Tibial artery (tissue), 4 donors: Measurements from ENCODE around the gene SPINT3.

Source experiments
- DNase-seq, 2 donors: peaks; one replicate each; pipeline ENCODE4 v3.0.0-alpha.2; 2019
- H3K27ac ChIP-seq, 2 donors: fragments of 200-600 bp; sonication (generic) in 1 of 2; 1 replicate in 1 of 2; 2 replicates in 1 of 2; pipeline ENCODE4 v1.5.1; 2018 to 2019; ENCODE audit warnings: mild to moderate bottlenecking in 1 of 2
- H3K27me3 ChIP-seq, 2 donors: fragments of 200-600 bp; sonication (generic) in 1 of 2; one replicate each; pipeline versions ENCODE4 v1.5.1 to v1.6.0; 2016 to 2019
- H3K36me3 ChIP-seq, 3 donors: fragments of 200-600 bp; sonication (generic) in 2 of 3; one replicate each; pipeline ENCODE4 v1.5.1; 2016 to 2019; ENCODE audit warnings: mild to moderate bottlenecking in 2 of 3
- H3K4me1 ChIP-seq, 4 donors: fragments of 200-600 bp; sonication (generic) in 2 of 4; 1 replicate in 3 of 4; 2 replicates in 1 of 4; pipeline ENCODE4 v1.5.1; 2016 to 2019
- H3K4me3 ChIP-seq, 2 donors: fragments of 200-600 bp; sonication (generic) in 1 of 2; 1 replicate in 1 of 2; 2 replicates in 1 of 2; pipeline ENCODE4 v1.5.1; 2018 to 2019; ENCODE audit warnings: mild to moderate bottlenecking in 2 of 2
- H3K9me3 ChIP-seq, 3 donors: fragments of 200-600 bp; sonication (generic) in 1 of 3; one replicate each; pipeline ENCODE4 v1.5.1; 2016 to 2019
- CTCF ChIP-seq, 2 experiments: fragments of 200-600 bp in 1 of 2; fragments of 450-650 bp in 1 of 2; IDR thresholded peaks; one replicate each; pipeline ENCODE4 v1.5.1; 2017 to 2019; ENCODE audit warnings: antibody characterized with exemption in 2 of 2, mild to moderate bottlenecking in 1 of 2, moderate library complexity in 1 of 2
- intact Hi-C: fragments of 100-400 bp; cut with DNase I; formaldehyde crosslinking; loops from one replicate; pipeline ENCODE4 v1.15.0; 2023; ENCODE audit warnings: low total_unique reads

The SPINT3 gene

GRCh38 chr20:45470937-45471336, 44.5 kb downstream of the SPINT3 start:
- Histone ChIP-seq H3K27me3 (peaks cover 0 to 17% of the 10 kb centered on the region in 2 donors), H3K36me3 (no peaks in the 10 kb centered on the region), H3K4me3 (peak overlapping the region; percentile 48 to 63), H3K4me1 (peaks cover 0 to 22% (median 17%) of the 10 kb centered on the region in 4 donors), H3K27ac (peak overlapping the region; percentile 56), H3K9me3 (no peaks in the 10 kb centered on the region)
- intact Hi-C loops, result no loop called here
- DNase-seq, result no peak
- TF ChIP-seq CTCF (IDR thresholded peaks at IDR 0.05), result peak in 1 of 2 experiments; percentile 24

GRCh38 chr20:45470262-45470931, 45.0 kb downstream of the SPINT3 start:
- Histone ChIP-seq H3K27ac (peak overlapping the region; percentile 56), H3K4me3 (peak overlapping the region; percentile 48 to 63), H3K27me3 (peaks cover 0 to 17% of the 10 kb centered on the region in 2 donors), H3K36me3 (no peaks in the 10 kb centered on the region), H3K9me3 (no peaks in the 10 kb centered on the region), H3K4me1 (peaks cover 0 to 22% (median 17%) of the 10 kb centered on the region in 4 donors)
- intact Hi-C loops, result no loop called here
- no peak for TF ChIP-seq CTCF (IDR thresholded peaks at IDR 0.05)
- DNase-seq, result peak in 1 of 2 donors; percentile 35

- Histone ChIP-seq H3K36me3 (no peaks in the 10 kb centered on the region), H3K9me3 (no peaks in the 10 kb centered on the region), H3K4me3 (peak within 1 kb of the TSS; percentile 48 to 63), H3K4me1 (peaks cover 0 to 22% (median 17%) of the 10 kb centered on the region in 4 donors), H3K27ac (peak within 1 kb of the TSS; percentile 56), H3K27me3 (peaks cover 0 to 17% of the 10 kb centered on the region in 2 donors)
- no peak for DNase-seq
- intact Hi-C loops, result no loop called here
- TF ChIP-seq CTCF (IDR thresholded peaks at IDR 0.05), result no peak
Measured at GRCh38 chr20:45469336-45470261, 45.8 kb downstream of the SPINT3 start, which contains the start of gene WFDC2. Gene WFDC2 (plus strand): TSS chr20:45469753. CDS start chr20:45469782, 29 bp downstream.

GRCh38 chr20:45467861-45468260, 47.6 kb downstream of the SPINT3 start:
- no peak for DNase-seq
- no peak overlapping the region for H3K27ac ChIP-seq
- no peak overlapping the region for H3K4me3 ChIP-seq
- no peaks in the 10 kb centered on the region for H3K9me3 ChIP-seq
- no peak for TF ChIP-seq CTCF (IDR thresholded peaks at IDR 0.05)
- H3K4me1 ChIP-seq, result peaks cover 0 to 22% (median 17%) of the 10 kb centered on the region in 4 donors
- intact Hi-C loops, result no loop called here
- no peaks in the 10 kb centered on the region for H3K36me3 ChIP-seq
- H3K27me3 ChIP-seq, result peaks cover 0 to 20% of the 10 kb centered on the region in 2 donors

- H3K27ac ChIP-seq, result no peak overlapping the region
- DNase-seq, result no peak
- intact Hi-C loops, result no loop called here
- no peaks in the 10 kb centered on the region for H3K9me3 ChIP-seq
- no peak overlapping the region for H3K4me3 ChIP-seq
- no peaks in the 10 kb centered on the region for H3K36me3 ChIP-seq
- peaks cover 0 to 22% (median 17%) of the 10 kb centered on the region in 4 donors for H3K4me1 ChIP-seq
- TF ChIP-seq CTCF (IDR thresholded peaks at IDR 0.05), result no peak
- peaks cover 0 to 20% of the 10 kb centered on the region in 2 donors for H3K27me3 ChIP-seq
Measured at GRCh38 chr20:45467172-45467571, 48.2 kb downstream of the SPINT3 start.
